Activated T-cell treated with anti-CD3 and anti-CD28 coated beads, Interleukin-2, amount 50 U/mL, for 24 hours (primary cell): ENCODE results near the gene C11orf16.
"Not testable (repeated sequence)": the region's sequence is repeated elsewhere in the genome, so short reads cannot be mapped to it uniquely, and the experiment has no call there.

ENCODE experiments used
- DNase-seq: peaks from one replicate; pipeline ENCODE4 v3.0.0-alpha.2; 2020
- H3K27ac Mint-ChIP-seq: 2 replicates; pipeline ENCODE4 v1.8.0; 2020; ENCODE audit warnings: mild to moderate bottlenecking, mixed read lengths
- H3K27me3 Mint-ChIP-seq: 2 replicates; pipeline ENCODE4 v1.8.0; 2020; ENCODE audit warnings: mixed read lengths
- H3K36me3 Mint-ChIP-seq: 2 replicates; pipeline ENCODE4 v1.8.0; 2020; ENCODE audit warnings: low read depth, mixed read lengths
- H3K4me1 Mint-ChIP-seq: 2 replicates; pipeline ENCODE4 v1.8.0; 2020; ENCODE audit warnings: low read depth, mixed read lengths
- H3K4me3 Mint-ChIP-seq: 2 replicates; pipeline ENCODE4 v1.8.0; 2020; ENCODE audit warnings: mild to moderate bottlenecking, moderate library complexity, mixed read lengths
- H3K9me3 Mint-ChIP-seq: 2 replicates; pipeline ENCODE4 v1.8.0; 2020; ENCODE audit warnings: mixed read lengths

The C11orf16 gene

GRCh38 chr11:8925711-8926110 is 7.0 kb downstream of the C11orf16 start:
- no peaks in the 10 kb centered on the region for H3K9me3 Mint-ChIP-seq
- DNase-seq, result no peak
- H3K4me3 Mint-ChIP-seq, result no peak overlapping the region
- no peaks in the 10 kb centered on the region for H3K4me1 Mint-ChIP-seq
- H3K36me3 Mint-ChIP-seq, result peaks cover 36% of the 10 kb centered on the region
- no peaks in the 10 kb centered on the region for H3K27me3 Mint-ChIP-seq
- no peak overlapping the region for H3K27ac Mint-ChIP-seq

- DNase-seq, result no peak
- H3K27me3 Mint-ChIP-seq, result no peaks in the 10 kb centered on the region
- H3K9me3 Mint-ChIP-seq, result no peaks in the 10 kb centered on the region
- no peaks in the 10 kb centered on the region for H3K4me1 Mint-ChIP-seq
- H3K4me3 Mint-ChIP-seq, result no peak overlapping the region
- no peak overlapping the region for H3K27ac Mint-ChIP-seq
- H3K36me3 Mint-ChIP-seq, result peaks cover 66% of the 10 kb centered on the region
Measured at GRCh38 chr11:8922691-8923090, 10.1 kb downstream of the C11orf16 start.

- H3K9me3 Mint-ChIP-seq, result no peaks in the 10 kb centered on the region
- H3K27ac Mint-ChIP-seq, result no peak overlapping the region
- H3K36me3 Mint-ChIP-seq, result peaks cover 85% of the 10 kb centered on the region
- peaks cover 23% of the 10 kb centered on the region for H3K4me1 Mint-ChIP-seq
- no peak overlapping the region for H3K4me3 Mint-ChIP-seq
- DNase-seq, result no peak
- no peaks in the 10 kb centered on the region for H3K27me3 Mint-ChIP-seq
Measured at GRCh38 chr11:8917157-8917825, 15.5 kb downstream of the C11orf16 start.

GRCh38 chr11:8914661-8915018 is 18.1 kb downstream of the C11orf16 start:
- H3K4me3 Mint-ChIP-seq, result no peak overlapping the region
- DNase-seq, result no peak
- H3K36me3 Mint-ChIP-seq, result peaks cover 64% of the 10 kb centered on the region
- no peaks in the 10 kb centered on the region for H3K9me3 Mint-ChIP-seq
- H3K4me1 Mint-ChIP-seq, result peaks cover 35% of the 10 kb centered on the region
- H3K27ac Mint-ChIP-seq, result peak overlapping the region; percentile 83
- peaks cover 6% of the 10 kb centered on the region for H3K27me3 Mint-ChIP-seq

- peak overlapping the region; percentile 83 for H3K27ac Mint-ChIP-seq
- H3K4me1 Mint-ChIP-seq, result peaks cover 37% of the 10 kb centered on the region
- H3K4me3 Mint-ChIP-seq, result peak overlapping the region; percentile 62
- peaks cover 59% of the 10 kb centered on the region for H3K36me3 Mint-ChIP-seq
- DNase-seq, result peak; percentile 59
- H3K27me3 Mint-ChIP-seq, result peaks cover 6% of the 10 kb centered on the region
- H3K9me3 Mint-ChIP-seq, result no peaks in the 10 kb centered on the region
Measured at GRCh38 chr11:8913961-8914660, 18.6 kb downstream of the C11orf16 start.

- H3K4me1 Mint-ChIP-seq, result peaks cover 52% of the 10 kb centered on the region
- H3K4me3 Mint-ChIP-seq, result peak within 1 kb of the TSS; percentile 89
- peak; percentile 90 for DNase-seq
- peaks cover 30% of the 10 kb centered on the region for H3K36me3 Mint-ChIP-seq
- H3K27ac Mint-ChIP-seq, result peak within 1 kb of the TSS; percentile 94
- H3K9me3 Mint-ChIP-seq, result no peaks in the 10 kb centered on the region
- H3K27me3 Mint-ChIP-seq, result peaks cover 6% of the 10 kb centered on the region
Measured at GRCh38 chr11:8911029-8911823, 21.5 kb downstream of the C11orf16 start, which contains the start of gene AKIP1. Gene AKIP1 (plus strand): TSS chr11:8911189. CDS start chr11:8911450, 261 bp downstream.

GRCh38 chr11:8910649-8911026 is 22.1 kb downstream of the C11orf16 start:
- Mint-ChIP-seq H3K9me3 (no peaks in the 10 kb centered on the region), H3K4me3 (peak overlapping the region; percentile 73), H3K4me1 (peaks cover 55% of the 10 kb centered on the region), H3K27me3 (peaks cover 6% of the 10 kb centered on the region), H3K36me3 (peaks cover 27% of the 10 kb centered on the region), H3K27ac (peak overlapping the region; percentile 40)
- DNase-seq, result no peak

GRCh38 chr11:8908099-8908498 is 24.6 kb downstream of the C11orf16 start:
- no peak for DNase-seq
- H3K4me3 Mint-ChIP-seq, result no peak overlapping the region
- no peaks in the 10 kb centered on the region for H3K9me3 Mint-ChIP-seq
- H3K27me3 Mint-ChIP-seq, result peaks cover 6% of the 10 kb centered on the region
- peaks cover 7% of the 10 kb centered on the region for H3K36me3 Mint-ChIP-seq
- H3K4me1 Mint-ChIP-seq, result peaks cover 40% of the 10 kb centered on the region
- H3K27ac Mint-ChIP-seq, result no peak overlapping the region

GRCh38 chr11:8907116-8907515 is 25.6 kb downstream of the C11orf16 start:
- peak overlapping the region; percentile 20 for H3K27ac Mint-ChIP-seq

GRCh38 chr11:8905528-8906165 is 27.1 kb downstream of the C11orf16 start:
- H3K4me3 Mint-ChIP-seq, result no peak overlapping the region
- no peak for DNase-seq
- peaks cover 34% of the 10 kb centered on the region for H3K4me1 Mint-ChIP-seq
- peaks cover 10% of the 10 kb centered on the region for H3K27me3 Mint-ChIP-seq
- peaks cover 2% of the 10 kb centered on the region for H3K36me3 Mint-ChIP-seq
- H3K27ac Mint-ChIP-seq, result no peak overlapping the region
- peaks cover 5% of the 10 kb centered on the region for H3K9me3 Mint-ChIP-seq

More at GRCh38 chr11:8907116-8907515, 25.6 kb downstream of the C11orf16 start:
- Mint-ChIP-seq H3K4me3 (no peak overlapping the region), H3K9me3 (no peaks in the 10 kb centered on the region), H3K36me3 (peaks cover 4% of the 10 kb centered on the region), H3K27me3 (peaks cover 6% of the 10 kb centered on the region), H3K4me1 (peaks cover 35% of the 10 kb centered on the region)
- no peak for DNase-seq

- no peaks in the 10 kb centered on the region for H3K4me1 Mint-ChIP-seq
Measured at GRCh38 chr11:8899119-8899753, 33.5 kb downstream of the C11orf16 start.

GRCh38 chr11:8891185-8891584 is 41.6 kb downstream of the C11orf16 start:
- not testable (repeated sequence) for H3K4me3 Mint-ChIP-seq, DNase-seq

More at GRCh38 chr11:8899119-8899753, 33.5 kb downstream of the C11orf16 start:
- Mint-ChIP-seq H3K36me3 (peaks cover 9% of the 10 kb centered on the region), H3K4me3 (no peak overlapping the region), H3K9me3 (peaks cover 20% of the 10 kb centered on the region), H3K27ac (no peak overlapping the region), H3K27me3 (peaks cover 4% of the 10 kb centered on the region)
- DNase-seq, result no peak

GRCh38 chr11:8886322-8886721 is 46.4 kb downstream of the C11orf16 start:
- Mint-ChIP-seq H3K27ac (no peak overlapping the region), H3K36me3 (no peaks in the 10 kb centered on the region)

More at GRCh38 chr11:8891185-8891584, 41.6 kb downstream of the C11orf16 start:
- H3K9me3 Mint-ChIP-seq, H3K36me3 Mint-ChIP-seq, H3K4me1 Mint-ChIP-seq, H3K27ac Mint-ChIP-seq: not testable (repeated sequence)
- peaks cover 16% of the 10 kb centered on the region for H3K27me3 Mint-ChIP-seq

GRCh38 chr11:8881585-8881984 is 51.2 kb downstream of the C11orf16 start:
- H3K9me3 Mint-ChIP-seq, H3K27ac Mint-ChIP-seq, H3K4me1 Mint-ChIP-seq, H3K36me3 Mint-ChIP-seq, H3K4me3 Mint-ChIP-seq, DNase-seq: not testable (repeated sequence)
- peaks cover 12% of the 10 kb centered on the region for H3K27me3 Mint-ChIP-seq

More at GRCh38 chr11:8886322-8886721, 46.4 kb downstream of the C11orf16 start:
- no peaks in the 10 kb centered on the region for H3K9me3 Mint-ChIP-seq
- peaks cover 15% of the 10 kb centered on the region for H3K27me3 Mint-ChIP-seq
- H3K4me3 Mint-ChIP-seq, result no peak overlapping the region
- no peaks in the 10 kb centered on the region for H3K4me1 Mint-ChIP-seq
- DNase-seq, result no peak
